ENCODE data around the gene ARSB.

The ARSB gene

DNA sequence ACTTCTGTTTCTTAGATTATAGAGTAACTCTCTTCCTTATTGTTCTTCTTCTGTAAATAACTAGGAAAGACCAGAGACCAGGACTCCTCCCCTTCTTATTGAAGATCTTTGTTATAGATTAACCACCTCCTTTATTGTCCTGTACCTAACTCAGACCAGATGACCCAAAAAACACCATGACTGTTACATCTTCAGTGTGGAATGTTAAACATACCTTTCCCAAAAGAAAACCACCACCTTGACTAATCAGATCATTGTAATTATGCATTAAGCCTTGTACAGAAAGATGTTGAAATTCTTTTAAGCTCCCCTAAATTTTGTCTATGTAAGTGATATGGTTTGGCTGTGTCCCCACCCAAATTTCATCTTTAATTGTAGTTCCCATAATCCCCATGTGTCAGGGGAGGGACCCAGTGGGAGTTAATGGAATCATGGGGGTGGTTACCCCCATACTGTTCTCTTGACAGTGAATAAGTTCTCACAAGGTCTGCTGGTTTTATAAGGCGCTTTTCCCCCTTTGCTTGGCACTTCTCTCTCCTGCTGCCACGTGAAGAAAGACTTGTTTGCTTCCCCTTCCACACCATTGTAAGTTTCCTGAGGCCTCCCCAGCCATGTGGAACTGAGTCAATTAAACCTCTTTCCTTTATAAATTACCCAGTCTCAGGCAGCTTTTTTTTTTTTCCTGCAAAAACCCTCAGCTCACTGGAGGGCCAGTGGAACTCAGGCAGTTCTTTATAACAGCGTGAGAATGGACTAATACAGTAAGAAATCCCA is 26.3 kb downstream of the ARSB start:
- no peak for DNase-seq
- H2BK5ac ChIP-seq (ENCODE audit: low read depth, low read length, poor library complexity), result no peak overlapping the region
- no peak overlapping the region for H3K4ac ChIP-seq (ENCODE audit: low read depth, low read length)
- H4K8ac ChIP-seq (ENCODE audit: low read depth, low read length), result no peak overlapping the region
- H3K9ac ChIP-seq (ENCODE audit: low read length), result no peak overlapping the region
- H3K14ac ChIP-seq (ENCODE audit: low read length), result no peak overlapping the region
- WGBS (ENCODE audit: extremely low coverage, insufficient coverage, insufficient read length), result no CpG with 5 or more reads among the region's 3 CpGs
- no peak overlapping the region for H3K27ac ChIP-seq (ENCODE audit: low read depth, low read length)
- no peaks in the 10 kb centered on the region for H3K4me1 ChIP-seq (ENCODE audit: control insufficient read depth in 1 of 2, insufficient read depth in 2 of 2, low read length in 2 of 2)
- no peak overlapping the region for H2BK12ac ChIP-seq (ENCODE audit: low read length)
- H3K23ac ChIP-seq (ENCODE audit: low read length), result no peak overlapping the region
- H3K36me3 ChIP-seq (ENCODE audit: control insufficient read depth in 1 of 2, insufficient read depth in 2 of 2, low read length in 2 of 2), result no peaks in the 10 kb centered on the region
- no peak overlapping the region for H3K4me3 ChIP-seq (ENCODE audit: low read depth, low read length)
- H3K79me2 ChIP-seq (ENCODE audit: control insufficient read depth, insufficient read depth, low read length, poor library complexity), result no peaks in the 10 kb centered on the region
- H3K18ac ChIP-seq (ENCODE audit: low read length), result no peak overlapping the region
- no peak overlapping the region for H3K4me2 ChIP-seq (ENCODE audit: low read length)
- no peaks in the 10 kb centered on the region for H3K79me1 ChIP-seq (ENCODE audit: low read length)
- no peak overlapping the region for H2AK5ac ChIP-seq (ENCODE audit: low read length)
- H4K91ac ChIP-seq (ENCODE audit: low read depth, low read length), result no peak overlapping the region
- H2AFZ ChIP-seq (ENCODE audit: insufficient read depth, low read length, poor library complexity), result no peak overlapping the region
- no peak overlapping the region for H2BK120ac ChIP-seq (ENCODE audit: insufficient read depth, low read length, poor library complexity)
- no peaks in the 10 kb centered on the region for H3K27me3 ChIP-seq (ENCODE audit: insufficient read depth, low read length)
- no peak overlapping the region for H4K12ac ChIP-seq (ENCODE audit: low read depth, low read length)
- no peaks in the 10 kb centered on the region for H3K9me3 ChIP-seq (ENCODE audit: insufficient read depth, low read depth, low read length)

GRCh38 chr5:78956901-78957300 is 28.2 kb downstream of the ARSB start:
- no peak overlapping the region for H3K4me2 ChIP-seq (ENCODE audit: low read length)
- H2BK12ac ChIP-seq (ENCODE audit: low read length), result no peak overlapping the region
- H3K14ac ChIP-seq (ENCODE audit: low read length), result no peak overlapping the region
- H2BK120ac ChIP-seq (ENCODE audit: insufficient read depth, low read length, poor library complexity), result no peak overlapping the region
- no peak overlapping the region for H2AFZ ChIP-seq (ENCODE audit: insufficient read depth, low read length, poor library complexity)
- H3K23ac ChIP-seq (ENCODE audit: low read length), result no peak overlapping the region
- no peak overlapping the region for H4K12ac ChIP-seq (ENCODE audit: low read depth, low read length)
- no peak overlapping the region for H3K4me3 ChIP-seq (ENCODE audit: low read depth, low read length)
- no peaks in the 10 kb centered on the region for H3K27me3 ChIP-seq (ENCODE audit: insufficient read depth, low read length)
- DNase-seq, result no peak
- no peak overlapping the region for H3K18ac ChIP-seq (ENCODE audit: low read length)
- H3K9me3 ChIP-seq (ENCODE audit: insufficient read depth, low read depth, low read length), result no peaks in the 10 kb centered on the region
- H4K91ac ChIP-seq (ENCODE audit: low read depth, low read length), result no peak overlapping the region
- H3K9ac ChIP-seq (ENCODE audit: low read length), result no peak overlapping the region
- H3K27ac ChIP-seq (ENCODE audit: low read depth, low read length), result no peak overlapping the region
- no peak overlapping the region for H4K8ac ChIP-seq (ENCODE audit: low read depth, low read length)
- no CpG with 5 or more reads among the region's 1 CpG for WGBS (ENCODE audit: extremely low coverage, insufficient coverage, insufficient read length)
- no peak overlapping the region for H3K4ac ChIP-seq (ENCODE audit: low read depth, low read length)
- no peaks in the 10 kb centered on the region for H3K79me2 ChIP-seq (ENCODE audit: control insufficient read depth, insufficient read depth, low read length, poor library complexity)
- no peaks in the 10 kb centered on the region for H3K4me1 ChIP-seq (ENCODE audit: control insufficient read depth in 1 of 2, insufficient read depth in 2 of 2, low read length in 2 of 2)
- no peaks in the 10 kb centered on the region for H3K79me1 ChIP-seq (ENCODE audit: low read length)
- H2BK5ac ChIP-seq (ENCODE audit: low read depth, low read length, poor library complexity), result no peak overlapping the region
- no peaks in the 10 kb centered on the region for H3K36me3 ChIP-seq (ENCODE audit: control insufficient read depth in 1 of 2, insufficient read depth in 2 of 2, low read length in 2 of 2)
- no peak overlapping the region for H2AK5ac ChIP-seq (ENCODE audit: low read length)

GRCh38 chr5:78953092-78953800 is 31.9 kb downstream of the ARSB start:
- no CpG with 5 or more reads among the region's 4 CpGs for WGBS (ENCODE audit: extremely low coverage, insufficient coverage, insufficient read length)
- H3K4ac ChIP-seq (ENCODE audit: low read depth, low read length), result no peak overlapping the region
- H3K4me2 ChIP-seq (ENCODE audit: low read length), result no peak overlapping the region
- no peaks in the 10 kb centered on the region for H3K36me3 ChIP-seq (ENCODE audit: control insufficient read depth in 1 of 2, insufficient read depth in 2 of 2, low read length in 2 of 2)
- no peak overlapping the region for H2BK5ac ChIP-seq (ENCODE audit: low read depth, low read length, poor library complexity)
- no peak overlapping the region for H4K8ac ChIP-seq (ENCODE audit: low read depth, low read length)
- H2AFZ ChIP-seq (ENCODE audit: insufficient read depth, low read length, poor library complexity), result no peak overlapping the region
- no peaks in the 10 kb centered on the region for H3K79me2 ChIP-seq (ENCODE audit: control insufficient read depth, insufficient read depth, low read length, poor library complexity)
- H3K18ac ChIP-seq (ENCODE audit: low read length), result no peak overlapping the region
- H3K27ac ChIP-seq (ENCODE audit: low read depth, low read length), result no peak overlapping the region
- no peaks in the 10 kb centered on the region for H3K79me1 ChIP-seq (ENCODE audit: low read length)
- no peak overlapping the region for H3K23ac ChIP-seq (ENCODE audit: low read length)
- no peaks in the 10 kb centered on the region for H3K9me3 ChIP-seq (ENCODE audit: insufficient read depth, low read depth, low read length)
- H2BK120ac ChIP-seq (ENCODE audit: insufficient read depth, low read length, poor library complexity), result no peak overlapping the region
- H3K27me3 ChIP-seq (ENCODE audit: insufficient read depth, low read length), result no peaks in the 10 kb centered on the region
- H2BK12ac ChIP-seq (ENCODE audit: low read length), result no peak overlapping the region
- peaks cover 0 to 2% of the 10 kb centered on the region in 2 experiments for H3K4me1 ChIP-seq (ENCODE audit: control insufficient read depth in 1 of 2, insufficient read depth in 2 of 2, low read length in 2 of 2)
- H3K9ac ChIP-seq (ENCODE audit: low read length), result no peak overlapping the region
- H3K4me3 ChIP-seq (ENCODE audit: low read depth, low read length), result no peak overlapping the region
- no peak overlapping the region for H4K12ac ChIP-seq (ENCODE audit: low read depth, low read length)
- no peak overlapping the region for H2AK5ac ChIP-seq (ENCODE audit: low read length)
- H3K14ac ChIP-seq (ENCODE audit: low read length), result no peak overlapping the region
- no peak overlapping the region for H4K91ac ChIP-seq (ENCODE audit: low read depth, low read length)
- DNase-seq, result no peak

- Histone ChIP-seq H2AFZ (ENCODE audit: insufficient read depth, low read length, poor library complexity) (no peak overlapping the region), H2BK120ac (ENCODE audit: insufficient read depth, low read length, poor library complexity) (no peak overlapping the region), H2BK5ac (ENCODE audit: low read depth, low read length, poor library complexity) (no peak overlapping the region), H3K4me2 (ENCODE audit: low read length) (no peak overlapping the region), H3K4ac (ENCODE audit: low read depth, low read length) (no peak overlapping the region), H2BK12ac (ENCODE audit: low read length) (no peak overlapping the region), H3K4me3 (ENCODE audit: low read depth, low read length) (no peak overlapping the region), H3K27ac (ENCODE audit: low read depth, low read length) (no peak overlapping the region), H3K4me1 (ENCODE audit: control insufficient read depth in 1 of 2, insufficient read depth in 2 of 2, low read length in 2 of 2) (peaks cover 4 to 7% of the 10 kb centered on the region in 2 experiments), H3K9ac (ENCODE audit: low read length) (no peak overlapping the region), H3K79me2 (ENCODE audit: control insufficient read depth, insufficient read depth, low read length, poor library complexity) (no peaks in the 10 kb centered on the region), H3K14ac (ENCODE audit: low read length) (no peak overlapping the region), H4K91ac (ENCODE audit: low read depth, low read length) (no peak overlapping the region), H3K18ac (ENCODE audit: low read length) (no peak overlapping the region), H3K79me1 (ENCODE audit: low read length) (no peaks in the 10 kb centered on the region), H3K9me3 (ENCODE audit: insufficient read depth, low read depth, low read length) (no peaks in the 10 kb centered on the region), H3K36me3 (ENCODE audit: control insufficient read depth in 1 of 2, insufficient read depth in 2 of 2, low read length in 2 of 2) (no peaks in the 10 kb centered on the region), H4K12ac (ENCODE audit: low read depth, low read length) (no peak overlapping the region), H3K23ac (ENCODE audit: low read length) (no peak overlapping the region), H4K8ac (ENCODE audit: low read depth, low read length) (no peak overlapping the region), H3K27me3 (ENCODE audit: insufficient read depth, low read length) (no peaks in the 10 kb centered on the region), H2AK5ac (ENCODE audit: low read length) (no peak overlapping the region)
- no CpG with 5 or more reads among the region's 9 CpGs for WGBS (ENCODE audit: extremely low coverage, insufficient coverage, insufficient read length)
- no peak for DNase-seq
These were observed 54.4 kb downstream of the ARSB start for GRCh38 chr5:78930721-78931120.

All from trophoblast cell (in vitro differentiated cells and primary cell).